IPS-NIHi7 (cell line): ENCODE results near the gene NME9.
"Not testable (repeated sequence)": the region's sequence is repeated elsewhere in the genome, so short reads cannot be mapped to it uniquely, and the experiment has no call there.

Source experiments
- DNase-seq: peaks from one replicate; pipeline ENCODE4 v3.0.0; 2012; ENCODE audit warnings: mixed read lengths; ENCODE audit errors: extremely low spot score

Gene NME9, protein sequence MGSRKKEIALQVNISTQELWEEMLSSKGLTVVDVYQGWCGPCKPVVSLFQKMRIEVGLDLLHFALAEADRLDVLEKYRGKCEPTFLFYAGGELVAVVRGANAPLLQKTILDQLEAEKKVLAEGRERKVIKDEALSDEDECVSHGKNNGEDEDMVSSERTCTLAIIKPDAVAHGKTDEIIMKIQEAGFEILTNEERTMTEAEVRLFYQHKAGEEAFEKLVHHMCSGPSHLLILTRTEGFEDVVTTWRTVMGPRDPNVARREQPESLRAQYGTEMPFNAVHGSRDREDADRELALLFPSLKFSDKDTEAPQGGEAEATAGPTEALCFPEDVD

DNA sequence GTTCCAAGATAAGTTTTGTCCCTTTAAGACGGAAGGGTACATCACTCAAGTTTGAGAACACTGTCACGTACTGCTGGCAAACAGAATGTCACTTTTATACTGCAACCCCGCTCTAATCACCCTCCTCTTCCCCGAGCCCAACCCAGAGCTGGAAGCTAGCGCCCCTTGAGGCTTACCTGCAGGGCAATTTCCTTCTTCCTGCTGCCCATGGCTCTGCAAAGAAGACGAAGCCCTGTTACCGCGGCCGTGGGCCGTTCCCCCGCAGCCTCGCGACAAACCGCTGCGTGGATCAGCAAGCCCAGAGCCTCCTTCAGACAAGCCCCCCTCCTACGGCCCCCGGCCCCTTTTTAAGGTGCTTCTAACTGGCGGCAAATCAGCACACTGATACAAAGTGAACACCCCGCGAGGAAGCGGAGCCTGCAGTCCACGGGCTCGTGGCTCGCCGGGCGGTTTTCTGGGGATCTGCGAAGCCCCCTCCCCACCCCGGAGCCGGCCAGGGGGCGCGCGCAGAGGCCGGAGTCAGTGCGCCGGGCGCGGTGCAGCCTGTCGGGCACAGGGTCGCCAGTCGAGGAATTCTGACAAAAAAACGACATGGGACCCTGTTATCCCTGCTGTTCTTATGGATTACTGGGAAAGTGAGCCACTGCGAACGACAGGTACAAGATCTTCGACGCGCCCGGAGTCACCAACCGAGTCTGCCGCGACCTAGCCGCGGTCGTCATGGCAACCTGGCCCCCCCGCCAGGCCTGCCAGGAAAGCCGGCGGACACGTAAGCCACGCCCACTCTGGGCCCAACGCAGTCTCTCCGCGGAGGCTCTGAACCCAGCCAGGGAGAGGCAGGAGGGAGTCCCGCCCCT lies at the start of gene NME9:
Gene NME9 (minus strand): TSS at position 725 of the 857 bp plus-strand sequence. CDS start 516 bp downstream, at position 209.
- peak; percentile 99 for DNase-seq

DNA sequence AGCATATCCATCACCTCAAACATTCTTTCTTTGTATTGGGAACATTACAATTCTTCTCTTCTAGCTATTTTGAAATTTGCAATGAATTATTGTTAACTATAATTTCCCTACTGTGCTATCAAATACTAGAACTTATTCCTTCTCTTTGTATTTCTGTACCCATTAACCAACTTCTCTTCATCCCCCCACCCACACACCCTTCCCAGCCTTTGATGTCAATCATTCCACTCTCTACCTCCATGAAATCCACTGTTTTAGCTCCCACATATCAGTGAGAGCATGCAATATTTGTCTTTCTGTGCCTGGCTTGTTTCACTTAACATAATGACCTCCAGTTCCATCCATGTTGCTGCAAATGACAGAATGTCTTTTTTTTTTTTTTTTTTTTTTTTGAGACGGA lies 49.3 kb upstream of the NME9 start:
- no peak for DNase-seq

DNA sequence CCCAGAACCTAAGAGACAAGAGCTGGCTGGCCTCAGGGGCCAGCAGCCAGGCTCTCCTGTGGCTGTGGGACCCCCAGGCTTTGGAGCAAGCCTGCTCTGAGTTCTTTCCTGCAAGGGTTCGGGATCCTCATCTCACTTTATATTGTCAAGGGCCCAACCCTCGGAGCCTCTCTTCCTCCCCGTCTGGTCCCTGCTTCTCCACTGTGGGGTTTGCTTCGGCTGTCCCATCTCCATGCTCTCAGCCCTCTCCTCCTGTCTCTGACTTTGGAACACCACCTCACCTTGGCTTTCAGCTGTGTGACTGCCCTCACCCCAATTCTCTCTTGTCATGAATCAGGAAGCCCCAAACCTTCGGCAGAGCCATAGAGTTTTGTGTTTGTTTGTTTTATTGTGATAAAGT lies 48.7 kb upstream of the NME9 start:
- DNase-seq = no peak

DNA sequence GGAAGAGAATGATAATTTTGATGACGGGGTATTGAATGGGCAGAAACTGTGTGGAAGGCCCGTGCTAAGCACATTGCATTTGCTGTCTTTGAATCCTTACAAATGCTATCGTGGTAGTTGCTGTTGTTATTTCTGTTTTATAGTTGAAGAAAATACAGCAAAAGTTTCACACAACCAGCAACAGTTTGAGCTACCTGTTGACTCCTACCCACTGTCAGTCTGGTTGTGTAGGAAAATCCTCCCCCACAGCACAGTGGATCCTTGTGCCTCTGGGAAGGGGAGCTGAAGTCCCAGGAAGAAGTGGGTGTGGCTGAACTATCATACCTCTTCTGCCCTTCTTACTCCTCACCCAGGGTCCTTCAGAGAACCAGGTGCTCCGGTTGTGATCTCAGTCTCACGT lies 48.2 kb upstream of the NME9 start:
- no peak for DNase-seq

DNA sequence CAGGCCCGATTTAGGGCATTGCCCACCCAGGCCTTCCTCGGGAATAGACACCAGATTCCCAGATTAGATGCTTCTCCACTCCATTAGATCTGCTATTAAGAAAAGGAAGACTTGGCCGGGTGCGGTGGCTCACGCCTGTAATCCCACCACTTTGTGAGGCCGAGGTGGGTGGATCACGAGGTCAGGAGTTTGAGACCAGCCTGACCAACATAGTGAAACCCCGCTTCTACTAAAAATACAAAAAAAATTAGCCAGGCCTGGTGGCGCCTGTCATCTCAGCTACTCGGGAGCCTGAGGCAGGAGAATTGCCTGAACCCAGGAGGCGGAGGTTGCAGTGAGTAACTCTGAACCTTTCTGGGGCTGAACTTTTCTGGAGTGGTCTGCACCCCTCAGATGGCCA lies 47.6 kb upstream of the NME9 start:
- not testable (repeated sequence) for DNase-seq

DNA sequence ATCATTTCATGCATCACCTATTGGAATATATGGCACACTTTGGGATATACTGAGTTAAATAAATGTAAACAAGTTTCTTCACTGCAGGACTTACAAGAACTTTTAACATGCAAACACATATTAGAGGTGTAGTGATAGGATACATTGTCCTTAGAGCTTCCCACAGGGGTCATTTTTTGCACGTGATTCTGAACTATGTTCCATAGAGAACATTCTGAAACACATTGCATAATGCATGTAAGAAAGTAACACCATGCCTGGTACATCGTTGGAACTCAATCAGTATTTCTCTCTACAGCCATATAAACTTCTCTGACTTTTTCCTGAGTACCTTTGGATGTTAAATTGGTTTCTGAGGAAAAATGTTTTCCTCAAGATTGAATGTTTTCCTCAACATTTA lies 47.0 kb upstream of the NME9 start:
- DNase-seq = no peak

DNA sequence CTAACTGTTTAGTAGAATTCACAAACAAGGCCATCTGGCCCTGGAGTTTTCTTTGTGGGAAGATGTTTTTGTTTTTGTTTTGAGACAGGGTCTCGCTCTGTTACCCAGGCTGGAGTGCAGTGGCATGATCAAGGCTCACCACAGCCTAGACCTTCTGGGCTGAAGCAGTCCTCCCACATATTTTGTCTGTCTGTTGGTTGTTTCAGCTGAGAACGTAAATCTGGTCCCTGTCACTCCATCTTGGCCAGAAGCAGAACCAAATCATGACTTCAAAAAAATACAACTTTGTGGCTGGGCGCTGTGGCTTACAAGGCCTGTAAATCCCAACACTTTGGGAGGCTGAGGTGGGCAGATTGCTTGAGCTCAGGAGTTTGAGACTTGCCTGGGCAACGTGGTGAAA lies 45.8 kb upstream of the NME9 start:
- DNase-seq = no peak

DNA sequence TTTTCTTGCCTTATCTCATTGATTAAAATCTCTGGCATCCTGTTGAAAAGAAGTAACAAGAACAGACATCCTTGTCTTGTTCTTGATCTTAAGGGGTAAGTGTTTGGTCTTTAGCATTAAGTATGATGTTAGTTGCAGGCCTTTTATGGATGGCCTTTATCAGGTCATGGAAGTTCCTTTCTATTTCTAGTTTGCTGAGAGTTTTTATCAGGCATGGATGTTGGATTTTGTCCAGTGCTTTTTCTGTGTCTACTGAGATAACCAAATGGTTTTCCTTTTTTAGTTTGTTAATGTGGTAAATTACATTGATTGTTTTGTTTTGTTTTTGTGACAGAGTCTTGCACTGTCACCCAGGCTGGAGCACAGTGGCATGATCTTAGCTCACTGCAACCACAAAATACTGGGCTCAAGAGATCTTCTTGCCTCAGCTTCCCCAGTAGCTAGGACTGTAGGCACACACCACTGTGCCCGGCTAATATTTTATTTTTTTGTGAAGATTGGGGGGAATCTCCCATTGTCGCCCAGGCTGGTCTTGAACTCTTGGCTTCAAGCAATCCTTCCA lies 45.0 kb upstream of the NME9 start:
- DNase-seq = no peak

DNA sequence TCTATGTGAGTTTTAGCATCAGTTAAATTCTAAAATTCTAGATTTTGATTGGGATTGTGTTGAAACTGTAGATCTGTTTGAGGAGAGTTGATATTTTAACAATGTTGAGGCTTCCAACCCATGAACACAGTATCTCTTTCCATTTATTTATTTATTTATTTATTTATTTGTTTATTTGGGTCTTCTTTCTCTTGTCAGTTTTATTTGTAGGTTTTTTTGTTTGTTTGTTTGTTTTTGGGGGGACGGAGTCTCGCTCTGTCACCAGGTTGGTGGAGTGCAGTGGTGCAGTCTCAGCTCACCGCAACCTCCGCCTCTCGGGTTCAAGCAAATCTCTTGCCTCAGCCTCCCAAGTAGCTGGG lies 44.1 kb upstream of the NME9 start:
- no peak for DNase-seq

DNA sequence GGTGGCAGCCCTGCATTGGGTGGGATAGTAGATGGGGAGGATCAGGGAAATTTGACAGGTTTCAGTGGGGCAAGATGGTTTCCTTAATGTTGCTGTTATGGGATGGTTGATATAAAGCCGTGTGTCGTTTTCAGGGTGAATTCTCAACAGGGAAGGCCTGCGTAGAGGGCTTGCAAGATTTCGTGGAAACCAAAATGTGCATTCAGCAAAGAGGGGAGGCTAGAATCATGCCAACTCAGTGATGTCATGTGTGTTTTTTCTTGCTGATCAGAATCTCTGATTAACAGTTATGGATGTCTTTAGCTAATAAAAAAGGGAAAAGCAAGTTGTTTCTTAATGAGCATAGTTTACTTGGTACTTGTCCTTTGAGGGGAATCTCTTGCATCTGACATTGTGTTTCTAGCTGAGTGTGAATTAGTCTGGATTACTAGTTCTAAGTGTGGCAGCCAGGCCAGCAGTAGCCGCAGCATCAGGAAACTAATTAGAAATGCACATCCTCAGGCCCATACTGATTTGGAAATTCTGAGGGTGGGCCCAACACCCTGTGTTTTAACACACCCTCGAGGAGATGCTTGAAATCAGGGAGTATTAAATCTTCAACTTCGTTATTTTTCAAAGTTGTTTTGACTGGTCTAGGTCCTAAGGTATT lies 43.6 kb upstream of the NME9 start:
- DNase-seq = no peak

DNA sequence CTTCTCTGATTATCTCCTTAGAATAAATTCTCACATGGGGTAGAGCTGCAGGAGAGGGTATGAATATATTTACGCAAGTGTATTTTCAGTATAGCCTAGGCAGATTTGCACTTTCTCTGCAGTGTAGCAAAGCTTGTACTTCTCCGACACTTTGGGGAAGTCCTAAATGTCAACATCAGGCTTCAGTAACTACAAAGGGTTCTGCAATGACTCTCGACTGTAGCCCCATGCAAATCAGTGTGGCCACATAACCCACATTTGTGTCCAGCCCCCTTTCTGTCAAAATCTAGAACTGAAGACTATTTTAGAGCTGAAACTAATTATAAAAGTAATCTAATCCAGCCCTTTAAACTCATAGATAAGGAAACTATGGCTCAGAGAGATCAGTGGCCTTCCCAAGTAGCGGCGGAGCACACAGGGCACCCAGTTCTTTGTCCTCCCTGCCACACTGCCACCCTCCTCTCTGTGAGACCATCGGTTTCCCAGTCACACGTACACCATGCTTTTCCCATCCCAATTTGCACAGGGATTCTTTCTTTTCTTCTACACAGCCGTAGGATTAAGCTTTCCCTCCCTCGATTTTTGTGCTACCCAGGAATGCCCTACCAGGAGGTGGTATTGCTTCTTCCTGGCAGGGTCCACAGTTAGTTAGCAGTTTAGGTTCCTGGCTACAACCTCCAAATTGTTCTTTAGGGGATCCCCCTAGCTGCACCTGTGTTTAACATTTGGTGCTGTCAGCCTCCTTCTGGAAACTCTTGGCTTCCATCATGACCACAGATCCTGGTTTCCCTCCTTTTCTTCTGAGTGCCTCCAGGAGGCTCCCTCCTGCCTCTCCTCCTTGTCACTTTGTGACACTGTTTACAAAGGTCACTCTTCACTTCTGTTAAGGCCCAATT lies 41.7 kb upstream of the NME9 start:
- DNase-seq = no peak

DNA sequence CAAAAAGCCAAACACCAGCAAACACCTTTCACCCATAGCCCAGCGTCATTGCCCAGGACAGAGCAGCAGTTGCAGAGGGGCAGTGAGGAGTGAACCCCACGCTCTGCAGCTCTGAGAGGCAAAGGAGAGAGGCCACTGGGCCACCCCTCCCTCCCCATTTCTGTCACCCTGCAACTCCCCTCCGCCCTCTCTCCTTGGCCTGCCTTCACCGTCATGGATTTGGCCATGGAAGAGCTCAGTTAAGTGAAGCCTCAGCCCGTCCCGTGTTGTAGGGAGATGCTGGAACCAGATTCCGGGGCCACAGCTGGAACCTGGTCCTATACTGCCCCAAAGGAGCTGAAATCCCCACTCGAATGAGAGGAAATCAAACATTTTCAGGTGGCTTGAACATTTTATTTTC lies 40.7 kb upstream of the NME9 start:
- no peak for DNase-seq

DNA sequence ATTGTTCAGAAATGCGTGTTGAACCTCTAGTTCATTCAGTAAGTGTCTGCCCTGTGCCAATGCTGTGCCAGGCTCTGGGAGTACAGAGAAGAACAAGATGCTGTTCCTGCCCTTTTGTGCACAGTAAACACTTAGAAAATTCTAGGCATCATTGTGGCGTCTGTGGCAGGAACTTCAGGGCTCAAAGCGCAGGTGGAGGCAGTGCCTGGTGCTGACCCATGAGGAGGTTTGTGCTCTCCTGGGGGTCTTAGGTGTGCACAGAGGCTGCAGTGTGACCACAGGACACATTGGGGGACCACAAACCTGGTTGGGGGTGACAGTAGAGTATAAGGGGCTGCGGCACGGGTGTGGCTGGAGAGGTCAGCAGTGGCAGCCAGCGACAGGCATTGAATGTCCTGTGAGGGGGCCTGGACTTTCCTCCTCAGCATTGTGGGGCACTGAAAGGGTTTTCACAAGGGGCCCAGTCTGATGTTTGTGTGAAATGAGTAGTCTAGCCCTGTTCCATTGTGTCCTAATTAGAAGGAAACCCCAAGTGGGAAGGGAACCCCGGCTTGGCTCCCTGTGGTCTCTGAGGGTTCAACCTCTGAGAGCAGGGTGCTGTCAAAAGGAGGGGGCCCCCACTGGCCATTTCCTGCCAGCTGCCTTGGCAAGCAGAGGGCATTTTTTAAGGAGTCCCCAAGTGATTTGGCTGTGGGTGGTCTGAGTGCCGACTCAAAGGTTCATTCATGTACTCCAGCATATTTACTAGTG lies 39.7 kb upstream of the NME9 start:
- no peak for DNase-seq

DNA sequence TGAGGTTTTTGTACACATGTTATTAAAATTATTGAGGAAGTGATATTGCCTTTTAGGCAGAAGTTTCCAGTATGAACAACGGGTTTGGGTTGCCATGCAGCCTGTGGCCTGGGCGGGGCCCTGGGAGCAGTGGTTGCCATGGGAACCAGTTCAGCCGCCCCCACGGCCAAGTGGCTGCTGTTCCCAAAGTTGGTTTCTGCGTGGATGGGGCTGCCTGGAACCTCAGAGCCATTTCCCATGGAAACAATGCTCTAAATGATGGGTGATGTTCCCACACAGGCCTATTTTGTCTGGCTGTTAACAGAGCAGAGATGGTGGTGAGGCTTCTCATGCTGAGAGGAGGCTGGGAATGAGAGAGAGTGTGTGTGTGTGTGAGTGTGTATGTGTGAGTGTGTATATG lies 38.3 kb upstream of the NME9 start:
- peak; percentile 35 for DNase-seq

DNA sequence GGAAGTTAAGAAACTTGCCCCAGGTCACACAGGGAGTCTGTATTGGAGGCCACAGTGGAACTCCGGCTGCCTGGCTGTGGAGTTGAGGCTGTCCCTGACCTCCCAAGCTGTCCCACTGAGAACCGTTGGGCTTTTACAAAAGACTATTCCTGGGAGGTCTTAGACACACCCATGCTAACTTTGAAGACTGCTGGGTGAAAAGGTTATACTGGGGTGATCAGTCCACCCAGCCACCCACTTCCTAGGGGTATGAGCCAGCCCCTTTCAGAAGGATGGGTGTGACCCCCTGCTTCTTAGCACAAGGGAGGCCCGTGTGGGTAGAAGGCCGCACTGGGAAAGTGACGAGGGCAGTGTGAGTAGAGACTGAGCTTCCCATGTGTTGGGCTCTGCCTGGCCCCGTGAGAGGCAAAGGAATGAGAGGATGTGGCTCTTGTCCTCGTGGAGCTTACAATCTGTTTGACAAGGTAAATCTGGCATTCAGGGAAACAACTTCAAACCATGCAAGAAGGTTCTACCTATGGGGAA lies 37.7 kb upstream of the NME9 start:
- no peak for DNase-seq

DNA sequence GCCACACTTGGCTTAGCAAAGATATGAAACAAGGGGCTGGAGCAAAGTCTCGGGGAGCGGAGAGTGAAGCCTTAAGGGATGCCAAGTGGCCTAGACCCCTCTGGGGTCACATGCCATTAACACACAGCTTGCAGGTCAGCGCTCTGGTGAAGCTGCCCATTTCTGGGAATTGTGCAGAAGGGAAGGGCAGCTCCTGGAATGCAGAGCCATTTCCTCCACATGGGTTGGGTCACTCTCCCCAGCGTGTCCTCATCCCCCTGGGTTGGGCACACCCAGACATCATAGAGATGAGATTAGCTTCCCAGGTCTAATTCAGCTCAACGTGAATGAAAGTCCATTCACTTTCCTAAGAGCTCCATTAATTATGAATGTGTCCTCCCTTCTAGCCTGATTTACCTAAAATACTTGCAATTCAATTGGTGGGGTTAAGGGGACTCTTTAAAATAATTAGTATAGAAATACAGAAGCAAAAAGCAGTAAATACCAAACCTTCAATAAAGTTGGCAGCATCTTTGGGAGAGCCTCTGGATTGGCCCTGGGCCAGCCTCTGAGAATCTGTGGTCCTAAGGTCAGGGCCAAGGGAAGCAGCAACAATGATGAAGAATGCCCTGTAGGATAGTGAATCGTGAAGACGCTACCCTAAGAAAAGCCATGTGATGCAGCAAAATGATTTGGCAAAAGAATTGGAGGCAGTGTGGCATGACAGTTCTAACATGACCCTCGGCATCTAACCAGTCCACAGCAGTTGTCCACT lies 36.5 kb upstream of the NME9 start:
- DNase-seq = no peak

DNA sequence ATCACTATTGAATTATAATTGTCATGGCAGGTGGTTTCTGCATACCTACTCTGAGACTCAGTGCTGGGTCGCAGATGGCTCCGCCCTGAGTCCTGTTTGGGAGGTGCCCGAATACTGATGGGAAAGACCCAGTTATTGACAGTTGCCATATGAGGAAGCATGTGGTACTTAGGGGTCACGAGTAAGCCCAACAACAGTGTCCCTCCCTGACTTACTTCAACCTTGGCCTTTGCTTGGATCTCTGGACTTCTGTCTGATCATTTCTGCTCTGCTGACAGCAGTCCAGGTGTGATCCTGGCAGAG lies 35.6 kb upstream of the NME9 start:
- DNase-seq = no peak

DNA sequence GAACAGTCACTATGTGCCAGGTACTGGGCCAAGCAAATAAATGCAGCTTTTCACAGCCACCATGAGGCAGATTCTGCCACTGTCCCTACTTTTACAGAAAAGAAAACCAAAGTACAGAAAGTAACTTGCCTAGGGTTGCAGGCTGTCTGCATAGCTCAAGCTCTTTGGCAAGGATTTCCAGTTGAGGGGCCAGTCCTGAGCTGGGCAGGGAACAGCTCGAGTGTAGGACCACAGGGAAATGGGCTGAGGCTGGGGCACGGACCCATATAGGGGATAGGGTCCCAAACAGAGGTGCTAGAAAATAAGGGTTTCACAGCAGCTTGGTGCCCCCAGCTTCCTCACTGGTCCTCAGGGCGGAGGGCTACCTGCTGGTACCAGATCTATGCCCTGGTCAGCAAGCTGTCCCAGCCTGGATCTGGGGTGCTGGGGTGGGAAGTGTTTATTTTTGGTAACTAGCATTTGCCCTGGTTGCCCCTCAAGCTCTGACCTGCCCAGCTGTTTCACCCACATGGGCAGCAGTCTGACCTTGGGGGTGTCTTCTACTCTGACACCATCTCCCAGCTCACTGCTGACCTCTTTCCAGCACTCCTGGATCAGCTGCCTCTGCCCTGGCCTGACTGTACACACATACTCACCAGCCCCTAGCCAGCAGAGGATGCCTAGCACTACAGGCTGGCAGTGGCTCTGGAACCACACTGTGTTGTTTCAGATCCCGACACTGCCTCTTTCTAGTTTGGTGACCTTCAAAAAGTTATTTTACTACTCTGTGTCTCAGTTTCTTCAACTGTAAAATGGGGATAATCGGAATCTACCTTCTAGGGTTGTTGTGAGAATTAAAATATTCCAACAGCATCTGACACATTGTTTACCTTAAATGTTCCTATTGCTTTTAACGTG lies 35.0 kb upstream of the NME9 start:
- no peak for DNase-seq

DNA sequence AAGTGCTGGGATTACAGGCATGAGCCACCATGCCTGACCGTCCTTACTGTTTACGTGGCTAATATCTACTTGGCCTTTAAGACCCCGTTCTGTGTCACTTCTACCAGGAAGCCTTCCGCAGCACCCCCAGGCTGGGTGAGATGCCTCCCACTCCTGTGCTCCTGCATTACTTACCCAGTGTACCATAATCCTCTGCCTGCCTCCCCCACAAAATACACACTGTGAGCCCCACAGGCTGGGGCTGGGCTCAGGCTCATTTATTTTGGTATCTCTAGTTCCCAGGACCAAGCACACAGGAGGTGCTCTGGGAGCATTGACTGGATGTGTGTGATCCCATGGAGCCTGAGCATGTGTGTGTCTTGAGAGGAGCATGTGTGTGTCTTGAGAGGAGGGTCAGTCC lies 33.7 kb upstream of the NME9 start:
- DNase-seq = no peak
